WTC11 (cell line): ENCODE measurements around the gene FASTK. TPM values are rescaled to one million over a fixed set of nuclear protein-coding genes. Genes with fewer than 3 reads are reported as not detected.

Source experiments
- ATAC-seq: fragments of 200-7000 bp; cut with Tn5 transposase; 2 replicates; pipeline ENCODE4 v1.10.0; 2021; ENCODE audit warnings: mild to moderate bottlenecking, moderate library complexity
- CTCF ChIA-PET: fragments of 300-600 bp; sonication (Branson Sonifier 250); formaldehyde crosslinking; loops from one replicate; lab custom pipeline; 2021; ENCODE audit warnings: antibody characterized with exemption; lab: Charles Lee
- POLR2A ChIA-PET: fragments of 350-600 bp; sonication (Branson Sonifier 250); formaldehyde crosslinking; loops from one replicate; lab custom pipeline; 2021; ENCODE audit warnings: antibody characterized with exemption; lab: Charles Lee
- DNase-seq: peaks from one replicate; pipeline ENCODE4 v3.0.0; 2021; ENCODE audit warnings: low spot score
- H3K27ac Mint-ChIP-seq: 2 replicates; pipeline ENCODE4 v1.8.0; 2021; ENCODE audit warnings: mixed read lengths
- H3K27me3 Mint-ChIP-seq: 2 replicates; pipeline ENCODE4 v1.8.0; 2021; ENCODE audit warnings: low read depth, mild to moderate bottlenecking, moderate library complexity, mixed read lengths
- H3K36me3 Mint-ChIP-seq: 2 replicates; pipeline ENCODE4 v1.8.0; 2021; ENCODE audit warnings: mixed read lengths
- H3K4me1 Mint-ChIP-seq: 2 replicates; pipeline ENCODE4 v1.8.0; 2022; ENCODE audit warnings: mixed read lengths
- H3K4me3 Mint-ChIP-seq: 2 replicates; pipeline ENCODE4 v1.8.0; 2021; ENCODE audit warnings: mild to moderate bottlenecking, moderate library complexity, mixed read lengths
- H3K9me3 Mint-ChIP-seq: 2 replicates; pipeline ENCODE4 v1.8.0; 2021; ENCODE audit warnings: mixed read lengths
- CTCF ChIP-seq: fragments of 200-600 bp; IDR thresholded peaks from 2 replicates; pipeline ENCODE4 v1.8.0; 2022; ENCODE audit warnings: antibody characterized with exemption
- FOXP1 ChIP-seq: sonication (generic); formaldehyde crosslinking; IDR thresholded peaks from 2 replicates; pipeline ENCODE4 v1.8.0; 2022; ENCODE audit warnings: missing genetic modification reagents, mild to moderate bottlenecking, moderate library complexity, borderline replicate concordance
- NR3C1 ChIP-seq: sonication (generic); formaldehyde crosslinking; conservative IDR thresholded peaks from 2 replicates; pipeline ENCODE4 v1.8.1; 2023; ENCODE audit warnings: low read depth, mild to moderate bottlenecking, missing genetic modification reagents
- RORB ChIP-seq: fragments of 250-450 bp; sonication (Bioruptor Pico); IDR thresholded peaks from 2 replicates; pipeline ENCODE4 v1.9.0; 2021; ENCODE audit warnings: mild to moderate bottlenecking
- SMAD3 ChIP-seq: sonication (generic); formaldehyde crosslinking; IDR thresholded peaks from 2 replicates; pipeline ENCODE4 v1.8.0; 2022; ENCODE audit warnings: missing genetic modification reagents, mild to moderate bottlenecking, borderline replicate concordance
- ZBTB43 ChIP-seq: sonication (generic); formaldehyde crosslinking; IDR thresholded peaks from 2 replicates; pipeline ENCODE4 v1.8.1; 2023; ENCODE audit warnings: mild to moderate bottlenecking, missing genetic modification reagents
- ZNF263 ChIP-seq: sonication (generic); formaldehyde crosslinking; IDR thresholded peaks from 2 replicates; pipeline ENCODE4 v1.8.1; 2022; ENCODE audit warnings: low read depth, mild to moderate bottlenecking, moderate library complexity, missing genetic modification reagents
- ZNF423 ChIP-seq: fragments of 250-450 bp; sonication (Bioruptor Pico); IDR thresholded peaks from 2 replicates; pipeline ENCODE4 v2.1.2; 2022; ENCODE audit warnings: mild to moderate bottlenecking, moderate library complexity
- ZNF512 ChIP-seq: sonication (generic); formaldehyde crosslinking; IDR thresholded peaks from 2 replicates; pipeline ENCODE4 v1.8.1; 2022; ENCODE audit warnings: missing genetic modification reagents, borderline replicate concordance
- total RNA-seq: library from RNA; stranded (reverse); gene quantifications from 3 replicates; pipeline ENCODE4 v1.2.3, GENCODE V29; 2021
- TF ChIP-seq, protein P1 (sequence below): sonication (generic); formaldehyde crosslinking; IDR thresholded peaks from 2 replicates; pipeline ENCODE4 v1.8.0; 2022; ENCODE audit warnings: mild to moderate bottlenecking, missing genetic modification reagents
- TF ChIP-seq, protein P2 (sequence below): fragments of 250-450 bp; sonication (Bioruptor Pico); IDR thresholded peaks from 2 replicates; pipeline ENCODE4 v1.9.0; 2021; ENCODE audit warnings: mild to moderate bottlenecking, borderline replicate concordance

The FASTK gene
- total RNA-seq, 1 experiment from 2014 or later, result 70.2 TPM

DNA sequence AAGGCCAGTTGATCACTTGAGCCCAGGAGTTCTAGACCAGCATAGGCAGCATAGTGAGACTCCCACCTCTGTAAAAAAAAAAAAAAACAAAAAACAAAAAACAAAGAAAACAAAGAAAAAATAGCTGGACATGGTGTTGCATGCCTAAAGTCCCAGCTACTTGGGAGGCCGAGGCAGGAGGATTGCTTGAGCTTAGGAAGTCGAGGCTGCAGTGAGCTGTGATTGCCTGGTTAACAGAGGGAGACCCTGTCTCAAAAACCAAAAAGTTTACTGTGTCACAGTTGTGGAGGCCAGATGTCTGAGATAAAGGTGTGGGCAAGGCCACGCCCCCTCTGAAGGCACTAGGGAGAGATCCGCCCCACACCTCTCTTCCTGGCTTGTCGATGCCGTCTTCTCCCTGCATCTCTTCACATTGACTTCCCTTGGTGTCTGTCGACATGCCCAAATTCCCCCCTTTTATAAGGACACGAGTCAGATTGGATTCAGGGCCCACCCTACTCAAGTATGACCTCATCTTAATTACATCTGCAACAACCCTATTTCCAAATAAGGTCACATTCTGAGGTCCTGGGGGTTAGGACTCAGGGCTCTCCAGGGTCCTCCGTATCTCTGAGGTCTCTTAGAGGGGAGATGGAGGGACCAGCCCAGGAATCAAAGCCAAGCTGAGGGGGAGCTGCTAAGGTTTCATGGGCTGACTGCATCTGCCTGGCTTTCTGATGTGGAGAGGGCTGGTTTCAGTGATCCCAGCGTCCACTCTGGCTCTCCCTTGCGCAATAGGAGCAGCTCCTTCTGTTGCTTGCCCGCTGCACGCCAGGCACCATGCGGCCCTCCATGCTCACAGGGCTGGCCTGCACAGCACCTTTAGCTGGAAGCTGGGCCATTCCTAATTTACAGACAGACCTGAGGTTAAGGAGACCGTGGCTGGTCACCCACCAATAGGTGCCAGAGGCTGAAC, 28.8 kb upstream of the FASTK start:
- H3K9me3 Mint-ChIP-seq, result no peaks in the 10 kb centered on the region
- peaks cover 40% of the 10 kb centered on the region for H3K4me1 Mint-ChIP-seq
- no peak overlapping the region for H3K4me3 Mint-ChIP-seq
- ChIA-PET CTCF (interaction anchor here (1.2 to 9.9 kb wide), 15 partner anchors 16 to 211 kb away, joined by 3 to 118 read pairs (median 7); partner anchors contain the start of genes ABCB8 and FASTK), POLR2A (interaction anchor here (0.9 to 1.6 kb wide), 2 partner anchors 20 to 24 kb away, joined by 3 to 4 read pairs; no protein-coding TSS in a partner anchor)
- DNase-seq (peak; percentile 38), ATAC-seq (peak; percentile 8; the same call in 1 of the 2 replicates)
- H3K27me3 Mint-ChIP-seq, result peaks cover 4% of the 10 kb centered on the region; the same call in 1 of the 2 replicates
- H3K27ac Mint-ChIP-seq, result 0 out of 2 replicates have a peak overlapping the region, but pooled peaks have one; percentile 43
- TF ChIP-seq ZBTB43, result no peak
- TF ChIP-seq ZNF512 (CRISPR knock-in tag), result no peak
- TF ChIP-seq, protein P1, sequence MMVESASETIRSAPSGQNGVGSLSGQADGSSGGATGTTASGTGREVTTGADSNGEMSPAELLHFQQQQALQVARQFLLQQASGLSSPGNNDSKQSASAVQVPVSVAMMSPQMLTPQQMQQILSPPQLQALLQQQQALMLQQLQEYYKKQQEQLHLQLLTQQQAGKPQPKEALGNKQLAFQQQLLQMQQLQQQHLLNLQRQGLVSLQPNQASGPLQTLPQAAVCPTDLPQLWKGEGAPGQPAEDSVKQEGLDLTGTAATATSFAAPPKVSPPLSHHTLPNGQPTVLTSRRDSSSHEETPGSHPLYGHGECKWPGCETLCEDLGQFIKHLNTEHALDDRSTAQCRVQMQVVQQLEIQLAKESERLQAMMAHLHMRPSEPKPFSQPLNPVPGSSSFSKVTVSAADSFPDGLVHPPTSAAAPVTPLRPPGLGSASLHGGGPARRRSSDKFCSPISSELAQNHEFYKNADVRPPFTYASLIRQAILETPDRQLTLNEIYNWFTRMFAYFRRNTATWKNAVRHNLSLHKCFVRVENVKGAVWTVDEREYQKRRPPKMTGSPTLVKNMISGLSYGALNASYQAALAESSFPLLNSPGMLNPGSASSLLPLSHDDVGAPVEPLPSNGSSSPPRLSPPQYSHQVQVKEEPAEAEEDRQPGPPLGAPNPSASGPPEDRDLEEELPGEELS (CRISPR knock-in tag), result no peak
- TF ChIP-seq NR3C1, result no peak
- no peak for TF ChIP-seq FOXP1 (CRISPR knock-in tag)
- TF ChIP-seq, protein P2, sequence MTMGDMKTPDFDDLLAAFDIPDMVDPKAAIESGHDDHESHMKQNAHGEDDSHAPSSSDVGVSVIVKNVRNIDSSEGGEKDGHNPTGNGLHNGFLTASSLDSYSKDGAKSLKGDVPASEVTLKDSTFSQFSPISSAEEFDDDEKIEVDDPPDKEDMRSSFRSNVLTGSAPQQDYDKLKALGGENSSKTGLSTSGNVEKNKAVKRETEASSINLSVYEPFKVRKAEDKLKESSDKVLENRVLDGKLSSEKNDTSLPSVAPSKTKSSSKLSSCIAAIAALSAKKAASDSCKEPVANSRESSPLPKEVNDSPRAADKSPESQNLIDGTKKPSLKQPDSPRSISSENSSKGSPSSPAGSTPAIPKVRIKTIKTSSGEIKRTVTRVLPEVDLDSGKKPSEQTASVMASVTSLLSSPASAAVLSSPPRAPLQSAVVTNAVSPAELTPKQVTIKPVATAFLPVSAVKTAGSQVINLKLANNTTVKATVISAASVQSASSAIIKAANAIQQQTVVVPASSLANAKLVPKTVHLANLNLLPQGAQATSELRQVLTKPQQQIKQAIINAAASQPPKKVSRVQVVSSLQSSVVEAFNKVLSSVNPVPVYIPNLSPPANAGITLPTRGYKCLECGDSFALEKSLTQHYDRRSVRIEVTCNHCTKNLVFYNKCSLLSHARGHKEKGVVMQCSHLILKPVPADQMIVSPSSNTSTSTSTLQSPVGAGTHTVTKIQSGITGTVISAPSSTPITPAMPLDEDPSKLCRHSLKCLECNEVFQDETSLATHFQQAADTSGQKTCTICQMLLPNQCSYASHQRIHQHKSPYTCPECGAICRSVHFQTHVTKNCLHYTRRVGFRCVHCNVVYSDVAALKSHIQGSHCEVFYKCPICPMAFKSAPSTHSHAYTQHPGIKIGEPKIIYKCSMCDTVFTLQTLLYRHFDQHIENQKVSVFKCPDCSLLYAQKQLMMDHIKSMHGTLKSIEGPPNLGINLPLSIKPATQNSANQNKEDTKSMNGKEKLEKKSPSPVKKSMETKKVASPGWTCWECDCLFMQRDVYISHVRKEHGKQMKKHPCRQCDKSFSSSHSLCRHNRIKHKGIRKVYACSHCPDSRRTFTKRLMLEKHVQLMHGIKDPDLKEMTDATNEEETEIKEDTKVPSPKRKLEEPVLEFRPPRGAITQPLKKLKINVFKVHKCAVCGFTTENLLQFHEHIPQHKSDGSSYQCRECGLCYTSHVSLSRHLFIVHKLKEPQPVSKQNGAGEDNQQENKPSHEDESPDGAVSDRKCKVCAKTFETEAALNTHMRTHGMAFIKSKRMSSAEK (CRISPR knock-in tag), result no peak
- no peak for TF ChIP-seq ZNF423 (CRISPR knock-in tag)
- TF ChIP-seq SMAD3 (CRISPR knock-in tag), result no peak
- TF ChIP-seq CTCF, result no peak
- TF ChIP-seq ZNF263 (CRISPR knock-in tag), result no peak
- no peak for TF ChIP-seq RORB (CRISPR knock-in tag)
- no peaks in the 10 kb centered on the region; the same call in 1 of the 2 replicates for H3K36me3 Mint-ChIP-seq
